Progenitor cell of endocrine pancreas (in vitro differentiated cells): ENCODE data around the gene PLBD2. TPM values are rescaled to one million over a fixed set of nuclear protein-coding genes. Genes with fewer than 3 reads are reported as not detected.

ENCODE experiments used
- DNase-seq: peaks from one replicate; pipeline ENCODE4 v3.0.0; 2021; ENCODE audit warnings: low spot score; ENCODE audit not compliant: unreplicated experiment
- H3K27ac Mint-ChIP-seq: 2 replicates; pipeline ENCODE4 v1.8.0; 2021; ENCODE audit warnings: mild to moderate bottlenecking, moderate library complexity, mixed read lengths
- H3K27me3 Mint-ChIP-seq: 2 replicates; pipeline ENCODE4 v1.8.0; 2021; ENCODE audit warnings: mixed read lengths
- H3K36me3 Mint-ChIP-seq: 2 replicates; pipeline ENCODE4 v1.8.0; 2022; ENCODE audit warnings: mixed read lengths; ENCODE audit not compliant: insufficient read depth
- H3K4me1 Mint-ChIP-seq: 2 replicates; pipeline ENCODE4 v1.8.0; 2021; ENCODE audit warnings: low read depth, mixed read lengths
- H3K4me3 Mint-ChIP-seq: 2 replicates; pipeline ENCODE4 v1.8.0; 2021; ENCODE audit warnings: low read depth, mild to moderate bottlenecking, moderate library complexity, mixed read lengths
- H3K9me3 Mint-ChIP-seq: 2 replicates; pipeline ENCODE4 v1.8.0; 2021; ENCODE audit warnings: low read depth, mixed read lengths
- total RNA-seq: library from RNA; stranded (reverse); gene quantifications from 2 replicates; pipeline ENCODE4 v1.2.1, GENCODE V29; 2021
- TF ChIP-seq, protein P1 (sequence below): fragments of 200-600 bp; sonication (generic); IDR thresholded peaks from one replicate; pipeline ENCODE4 v1.5.0; 2021; ENCODE audit warnings: antibody characterized with exemption, mild to moderate bottlenecking; ENCODE audit not compliant: unreplicated experiment

PLBD2 gene
- total RNA-seq, 1 donor from 2014 or later = 48.0 TPM

GRCh38 chr12:113365639-113366395 is 7.4 kb downstream of the PLBD2 start:
- TF ChIP-seq, protein P1, sequence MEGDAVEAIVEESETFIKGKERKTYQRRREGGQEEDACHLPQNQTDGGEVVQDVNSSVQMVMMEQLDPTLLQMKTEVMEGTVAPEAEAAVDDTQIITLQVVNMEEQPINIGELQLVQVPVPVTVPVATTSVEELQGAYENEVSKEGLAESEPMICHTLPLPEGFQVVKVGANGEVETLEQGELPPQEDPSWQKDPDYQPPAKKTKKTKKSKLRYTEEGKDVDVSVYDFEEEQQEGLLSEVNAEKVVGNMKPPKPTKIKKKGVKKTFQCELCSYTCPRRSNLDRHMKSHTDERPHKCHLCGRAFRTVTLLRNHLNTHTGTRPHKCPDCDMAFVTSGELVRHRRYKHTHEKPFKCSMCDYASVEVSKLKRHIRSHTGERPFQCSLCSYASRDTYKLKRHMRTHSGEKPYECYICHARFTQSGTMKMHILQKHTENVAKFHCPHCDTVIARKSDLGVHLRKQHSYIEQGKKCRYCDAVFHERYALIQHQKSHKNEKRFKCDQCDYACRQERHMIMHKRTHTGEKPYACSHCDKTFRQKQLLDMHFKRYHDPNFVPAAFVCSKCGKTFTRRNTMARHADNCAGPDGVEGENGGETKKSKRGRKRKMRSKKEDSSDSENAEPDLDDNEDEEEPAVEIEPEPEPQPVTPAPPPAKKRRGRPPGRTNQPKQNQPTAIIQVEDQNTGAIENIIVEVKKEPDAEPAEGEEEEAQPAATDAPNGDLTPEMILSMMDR = no peak
- Mint-ChIP-seq H3K36me3 (peaks cover 10% of the 10 kb centered on the region), H3K27ac (no peak overlapping the region), H3K9me3 (no peaks in the 10 kb centered on the region), H3K4me1 (no peaks in the 10 kb centered on the region), H3K4me3 (no peak overlapping the region), H3K27me3 (no peaks in the 10 kb centered on the region)
- no peak for DNase-seq

DNA sequence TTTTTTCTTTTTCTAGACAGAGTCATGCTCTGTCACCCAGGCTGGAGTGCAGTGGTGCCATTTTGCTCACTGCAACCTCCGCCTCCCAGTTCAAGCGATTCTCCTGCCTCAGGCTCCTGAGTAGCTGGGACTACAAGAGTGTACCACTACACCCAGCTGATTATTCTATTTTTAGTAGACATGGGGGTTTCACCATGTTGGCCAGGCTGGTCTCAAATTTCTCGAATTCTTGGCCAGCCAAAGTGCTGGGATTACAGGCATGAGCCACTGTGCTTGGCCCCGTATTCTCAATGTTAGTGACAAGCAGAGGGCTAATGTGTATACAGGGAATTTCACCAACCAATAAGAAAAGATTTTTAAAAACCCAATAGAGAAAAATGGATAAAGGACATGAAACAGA is 8.4 kb downstream of the PLBD2 start:
- no peaks in the 10 kb centered on the region for H3K4me1 Mint-ChIP-seq
- TF ChIP-seq, protein P1 = no peak
- peaks cover 10% of the 10 kb centered on the region for H3K36me3 Mint-ChIP-seq
- no peaks in the 10 kb centered on the region for H3K9me3 Mint-ChIP-seq
- H3K27ac Mint-ChIP-seq = no peak overlapping the region
- DNase-seq = no peak
- no peak overlapping the region for H3K4me3 Mint-ChIP-seq
- no peaks in the 10 kb centered on the region for H3K27me3 Mint-ChIP-seq

DNA sequence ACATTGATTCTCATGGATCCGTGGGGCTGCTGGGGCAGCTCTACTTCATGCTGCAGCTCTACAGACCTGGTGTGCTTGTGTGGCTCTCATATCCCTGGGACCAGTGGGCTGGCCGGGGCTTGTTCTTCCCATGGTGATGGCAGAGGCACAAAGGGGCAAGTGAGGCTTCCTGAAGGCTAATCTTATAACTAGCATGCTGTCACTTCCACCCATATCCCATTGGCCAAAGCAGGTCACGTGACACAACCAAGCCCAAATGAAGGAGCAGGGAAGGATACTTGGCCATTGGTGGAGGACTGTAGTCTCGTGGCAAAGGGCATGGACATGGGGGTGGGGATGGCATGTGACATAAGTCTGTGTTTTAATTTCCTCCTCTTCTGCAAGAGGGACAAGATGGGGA is 9.9 kb downstream of the PLBD2 start:
- Mint-ChIP-seq H3K27me3 (no peaks in the 10 kb centered on the region), H3K4me1 (peaks cover 2% of the 10 kb centered on the region), H3K9me3 (no peaks in the 10 kb centered on the region), H3K36me3 (peaks cover 13% of the 10 kb centered on the region), H3K4me3 (no peak overlapping the region), H3K27ac (no peak overlapping the region)
- DNase-seq = no peak
- TF ChIP-seq, protein P1 = no peak

- peaks cover 12% of the 10 kb centered on the region for H3K36me3 Mint-ChIP-seq
- H3K9me3 Mint-ChIP-seq = no peaks in the 10 kb centered on the region
- TF ChIP-seq, protein P1 = no peak
- no peak overlapping the region for H3K27ac Mint-ChIP-seq
- H3K27me3 Mint-ChIP-seq = no peaks in the 10 kb centered on the region
- H3K4me1 Mint-ChIP-seq = peaks cover 2% of the 10 kb centered on the region
- no peak overlapping the region for H3K4me3 Mint-ChIP-seq
- DNase-seq = no peak
These were observed 11.1 kb downstream of the PLBD2 start for GRCh38 chr12:113369391-113369985.

DNA sequence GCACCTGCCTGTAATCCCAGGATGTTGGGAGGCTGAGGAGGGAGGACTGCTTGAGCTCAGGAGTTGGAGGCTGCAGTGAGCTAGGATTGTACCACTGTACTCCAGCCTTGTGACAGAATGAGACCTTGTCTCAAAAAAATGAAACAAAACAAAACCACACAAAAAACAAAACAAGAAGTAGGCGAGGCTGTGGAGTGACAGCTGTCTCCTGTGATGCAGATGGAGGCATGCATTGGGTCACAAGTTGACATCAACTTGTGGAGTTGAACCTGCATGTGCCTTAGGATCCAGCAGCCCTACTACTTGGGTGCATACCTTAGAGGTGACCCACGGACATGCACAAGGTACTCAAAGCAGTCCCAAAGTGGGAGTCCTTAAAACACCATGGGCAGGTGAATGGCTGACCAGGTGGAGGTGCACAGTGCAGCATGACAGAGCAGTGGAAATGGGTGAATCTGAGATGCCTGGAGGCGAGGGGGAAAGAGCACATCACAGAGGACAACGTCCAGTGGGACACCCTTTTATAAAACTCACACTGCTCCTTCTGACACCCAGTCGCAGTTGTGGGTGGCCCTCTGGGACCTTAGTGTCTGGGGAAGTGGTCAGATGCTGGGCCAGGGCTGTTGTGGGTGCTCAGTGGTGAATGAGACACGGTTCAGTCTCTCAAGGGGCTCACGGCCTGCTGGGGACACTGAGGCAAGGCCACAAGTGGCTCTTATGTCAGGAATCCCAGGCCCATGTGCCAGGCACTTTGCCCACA is 12.7 kb downstream of the PLBD2 start:
- TF ChIP-seq, protein P1 = no peak
- Mint-ChIP-seq H3K36me3 (peaks cover 13% of the 10 kb centered on the region), H3K27ac (no peak overlapping the region), H3K4me1 (peaks cover 2% of the 10 kb centered on the region), H3K9me3 (no peaks in the 10 kb centered on the region), H3K4me3 (no peak overlapping the region), H3K27me3 (no peaks in the 10 kb centered on the region)
- no peak for DNase-seq
